WTC11 (cell line): ENCODE measurements around the gene PCDHB6. TPM values are rescaled to one million over a fixed set of nuclear protein-coding genes. Genes with fewer than 3 reads are reported as not detected.
"Not testable (repeated sequence)": the region's sequence is repeated elsewhere in the genome, so short reads cannot be mapped to it uniquely, and the experiment has no call there.

Experiments
- ATAC-seq: fragments of 200-7000 bp; cut with Tn5 transposase; 2 replicates; pipeline ENCODE4 v1.10.0; 2021; ENCODE audit warnings: mild to moderate bottlenecking, moderate library complexity
- CTCF ChIA-PET: fragments of 300-600 bp; sonication (Branson Sonifier 250); formaldehyde crosslinking; loops from one replicate; lab custom pipeline; 2021; ENCODE audit warnings: antibody characterized with exemption; lab: Charles Lee
- POLR2A ChIA-PET: fragments of 350-600 bp; sonication (Branson Sonifier 250); formaldehyde crosslinking; loops from one replicate; lab custom pipeline; 2021; ENCODE audit warnings: antibody characterized with exemption; lab: Charles Lee
- DNase-seq: peaks from one replicate; pipeline ENCODE4 v3.0.0; 2021; ENCODE audit warnings: low spot score
- H3K27ac Mint-ChIP-seq: 2 replicates; pipeline ENCODE4 v1.8.0; 2021; ENCODE audit warnings: mixed read lengths
- H3K27me3 Mint-ChIP-seq: 2 replicates; pipeline ENCODE4 v1.8.0; 2021; ENCODE audit warnings: low read depth, mild to moderate bottlenecking, moderate library complexity, mixed read lengths
- H3K36me3 Mint-ChIP-seq: 2 replicates; pipeline ENCODE4 v1.8.0; 2021; ENCODE audit warnings: mixed read lengths
- H3K4me1 Mint-ChIP-seq: 2 replicates; pipeline ENCODE4 v1.8.0; 2022; ENCODE audit warnings: mixed read lengths
- H3K4me3 Mint-ChIP-seq: 2 replicates; pipeline ENCODE4 v1.8.0; 2021; ENCODE audit warnings: mild to moderate bottlenecking, moderate library complexity, mixed read lengths
- H3K9me3 Mint-ChIP-seq: 2 replicates; pipeline ENCODE4 v1.8.0; 2021; ENCODE audit warnings: mixed read lengths
- ATF2 ChIP-seq: sonication (generic); formaldehyde crosslinking; IDR thresholded peaks from 2 replicates; pipeline ENCODE4 v1.8.1; 2022; ENCODE audit warnings: low read depth, missing genetic modification reagents, borderline replicate concordance
- CBFB ChIP-seq: sonication (generic); formaldehyde crosslinking; IDR thresholded peaks from 2 replicates; pipeline ENCODE4 v1.8.1; 2022; ENCODE audit warnings: mild to moderate bottlenecking, low read depth, missing genetic modification reagents
- CREM ChIP-seq: sonication (generic); formaldehyde crosslinking; IDR thresholded peaks from 2 replicates; pipeline ENCODE4 v1.8.1; 2022; ENCODE audit warnings: mild to moderate bottlenecking, missing genetic modification reagents, moderate library complexity
- CTCF ChIP-seq: fragments of 200-600 bp; IDR thresholded peaks from 2 replicates; pipeline ENCODE4 v1.8.0; 2022; ENCODE audit warnings: antibody characterized with exemption
- ELF4 ChIP-seq: sonication (generic); formaldehyde crosslinking; IDR thresholded peaks from 2 replicates; pipeline ENCODE4 v1.8.1; 2022; ENCODE audit warnings: low read depth, mild to moderate bottlenecking, moderate library complexity, missing genetic modification reagents
- GABPB1 ChIP-seq: sonication (generic); formaldehyde crosslinking; IDR thresholded peaks from 2 replicates; pipeline ENCODE4 v1.8.1; 2023; ENCODE audit warnings: mild to moderate bottlenecking, missing genetic modification reagents
- JAZF1 ChIP-seq: fragments of 250-450 bp; sonication (Bioruptor Pico); IDR thresholded peaks from 2 replicates; pipeline ENCODE4 v1.9.0; 2021; ENCODE audit warnings: moderate library complexity, mild to moderate bottlenecking, inconsistent platforms
- NFYB ChIP-seq: sonication (generic); formaldehyde crosslinking; conservative IDR thresholded peaks from 2 replicates; pipeline ENCODE4 v1.8.0; 2022; ENCODE audit warnings: low read depth, missing genetic modification reagents
- total RNA-seq: library from RNA; stranded (reverse); gene quantifications from 3 replicates; pipeline ENCODE4 v1.2.3, GENCODE V29; 2021

The PCDHB6 gene
- total RNA-seq, 1 experiment from 2014 or later: 0.24 TPM

GRCh38 chr5:141184117-141184855, 34.4 kb downstream of the PCDHB6 start:
- DNase-seq, H3K27ac Mint-ChIP-seq, H3K4me3 Mint-ChIP-seq, H3K27me3 Mint-ChIP-seq, ATAC-seq, POLR2A ChIA-PET: not testable (repeated sequence)
- Mint-ChIP-seq H3K9me3 (peaks cover 19% of the 10 kb centered on the region), H3K4me1 (peaks cover 16% of the 10 kb centered on the region), H3K36me3 (peaks cover 22% of the 10 kb centered on the region)
- CTCF ChIA-PET: interaction anchor here (1.3 to 2.4 kb wide), 2 partner anchors 34 to 90 kb away, joined by 3 to 25 read pairs; partner anchors contain the start of genes PCDHB2 and PCDHB6

- no peak for TF ChIP-seq GABPB1
- peak; percentile 49; the same call in 1 of the 2 replicates for TF ChIP-seq CTCF
- ChIA-PET POLR2A (no interaction called here), CTCF (interaction anchor here (0.6 to 3.3 kb wide), 49 partner anchors 10 to 380 kb away, joined by 3 to 35 read pairs (median 4); partner anchors contain the start of genes PCDHA11, PCDHB11, PCDHB12 and PCDHB13)
- Mint-ChIP-seq H3K9me3 (peaks cover 19% of the 10 kb centered on the region), H3K36me3 (peaks cover 20% of the 10 kb centered on the region), H3K27ac (no peak within 1 kb of the TSS; the same call in 1 of the 2 replicates), H3K4me3 (peak within 1 kb of the TSS; percentile 21), H3K4me1 (peaks cover 15% of the 10 kb centered on the region), H3K27me3 (peaks cover 4% of the 10 kb centered on the region; the same call in 1 of the 2 replicates)
- DNase-seq (peak; percentile 71), ATAC-seq (peak; percentile 58)
Measured at GRCh38 chr5:141186897-141187512, 37.1 kb downstream of the PCDHB6 start, which contains the start of gene PCDHB9. TSS of gene PCDHB9 (plus strand) at chr5:141187161. CDS start at chr5:141187319, 158 bp downstream.

- ATAC-seq, H3K4me3 Mint-ChIP-seq, DNase-seq, H3K27me3 Mint-ChIP-seq, H3K4me1 Mint-ChIP-seq, CTCF ChIA-PET, POLR2A ChIA-PET, H3K27ac Mint-ChIP-seq: not testable (repeated sequence)
- H3K36me3 Mint-ChIP-seq: peaks cover 13% of the 10 kb centered on the region
- peaks cover 13% of the 10 kb centered on the region for H3K9me3 Mint-ChIP-seq
Measured at GRCh38 chr5:141188682-141189081, 38.8 kb downstream of the PCDHB6 start.

- Mint-ChIP-seq H3K9me3 (peaks cover 13% of the 10 kb centered on the region; the same call in 1 of the 2 replicates), H3K36me3 (peaks cover 13% of the 10 kb centered on the region)
- DNase-seq, H3K4me1 Mint-ChIP-seq, ATAC-seq, H3K27ac Mint-ChIP-seq, H3K4me3 Mint-ChIP-seq, POLR2A ChIA-PET, H3K27me3 Mint-ChIP-seq, CTCF ChIA-PET: not testable (repeated sequence)
Measured at GRCh38 chr5:141189131-141189530, 39.3 kb downstream of the PCDHB6 start.

GRCh38 chr5:141192110-141192725, 42.4 kb downstream of the PCDHB6 start, which contains the start of gene PCDHB10:
TSS of gene PCDHB10 (plus strand) at chr5:141192353. CDS start at chr5:141192553, 200 bp downstream.
- Mint-ChIP-seq H3K4me1 (peaks cover 4% of the 10 kb centered on the region), H3K4me3 (peak within 1 kb of the TSS; percentile 58), H3K36me3 (peaks cover 20% of the 10 kb centered on the region), H3K9me3 (peaks cover 25% of the 10 kb centered on the region), H3K27ac (no peak within 1 kb of the TSS), H3K27me3 (peaks cover 4% of the 10 kb centered on the region)
- peak; percentile 89 for DNase-seq
- TF ChIP-seq ELF4 (CRISPR knock-in tag): no peak
- TF ChIP-seq CBFB (CRISPR knock-in tag): no peak
- TF ChIP-seq NFYB (CRISPR knock-in tag): no peak
- TF ChIP-seq CTCF: peak; percentile 70; the same call in 1 of the 2 replicates
- no peak for TF ChIP-seq CREM
- TF ChIP-seq ATF2 (CRISPR knock-in tag): no peak
- no peak for TF ChIP-seq JAZF1 (CRISPR knock-in tag)
- POLR2A ChIA-PET: no interaction called here
- CTCF ChIA-PET: interaction anchor here (0.6 to 3.3 kb wide), 46 partner anchors 10 to 375 kb away, joined by 3 to 41 read pairs (median 4); partner anchors contain the start of genes PCDHB1, PCDHB12, PCDHB13 and PCDHB14
- ATAC-seq: peak; percentile 88

- H3K4me1 Mint-ChIP-seq, H3K27ac Mint-ChIP-seq, ATAC-seq, POLR2A ChIA-PET, DNase-seq, H3K27me3 Mint-ChIP-seq, H3K4me3 Mint-ChIP-seq: not testable (repeated sequence)
- Mint-ChIP-seq H3K36me3 (peaks cover 16% of the 10 kb centered on the region), H3K9me3 (peaks cover 24% of the 10 kb centered on the region)
- CTCF ChIA-PET: interaction anchor here (1.4 kb wide), 1 partner anchor 12 kb away, joined by 7 read pairs; the partner anchor contains the start of gene PCDHB16
Measured at GRCh38 chr5:141194332-141194731, 44.5 kb downstream of the PCDHB6 start.
